Activated CD4-positive, alpha-beta T cell treated with anti-CD3 and anti-CD28 coated beads, Interleukin-2, amount 10 ng/mL, durations not matched to agents 24 days and 14 days (primary cell): ENCODE measurements around the gene PRDM16. TPM values are rescaled to one million over a fixed set of nuclear protein-coding genes. Genes with fewer than 3 reads are reported as not detected.
A peak's percentile ranks its signal among the peaks of the same experiment; 100 is the strongest.

Source experiments
- DNase-seq: peaks from one replicate; pipeline ENCODE4 v3.0.0; 2022
- H3K27ac Mint-ChIP-seq: one replicate; pipeline ENCODE4 v1.8.0; 2022; ENCODE audit warnings: mild to moderate bottlenecking, mixed read lengths
- H3K27me3 Mint-ChIP-seq: one replicate; pipeline ENCODE4 v1.8.0; 2022; ENCODE audit warnings: mixed read lengths
- H3K36me3 Mint-ChIP-seq: one replicate; pipeline ENCODE4 v1.8.0; 2022; ENCODE audit warnings: low read depth, mild to moderate bottlenecking, mixed read lengths
- H3K4me1 Mint-ChIP-seq: one replicate; pipeline ENCODE4 v1.8.0; 2021; ENCODE audit warnings: mixed read lengths
- H3K4me3 Mint-ChIP-seq: one replicate; pipeline ENCODE4 v1.8.0; 2022; ENCODE audit warnings: mild to moderate bottlenecking, moderate library complexity, mixed read lengths
- H3K9me3 Mint-ChIP-seq: one replicate; pipeline ENCODE4 v1.8.0; 2021; ENCODE audit warnings: mixed read lengths
- intact Hi-C: fragments of 100-400 bp; cut with micrococcal nuclease; formaldehyde crosslinking; loops from one replicate; pipeline ENCODE4 v1.15.1; 2023
- total RNA-seq: library from RNA; stranded (reverse); gene quantifications from 2 replicates; pipeline ENCODE4 v1.2.3, GENCODE V29; 2022

Gene PRDM16
- total RNA-seq, 1 donor from 2014 or later, result not detected

DNA sequence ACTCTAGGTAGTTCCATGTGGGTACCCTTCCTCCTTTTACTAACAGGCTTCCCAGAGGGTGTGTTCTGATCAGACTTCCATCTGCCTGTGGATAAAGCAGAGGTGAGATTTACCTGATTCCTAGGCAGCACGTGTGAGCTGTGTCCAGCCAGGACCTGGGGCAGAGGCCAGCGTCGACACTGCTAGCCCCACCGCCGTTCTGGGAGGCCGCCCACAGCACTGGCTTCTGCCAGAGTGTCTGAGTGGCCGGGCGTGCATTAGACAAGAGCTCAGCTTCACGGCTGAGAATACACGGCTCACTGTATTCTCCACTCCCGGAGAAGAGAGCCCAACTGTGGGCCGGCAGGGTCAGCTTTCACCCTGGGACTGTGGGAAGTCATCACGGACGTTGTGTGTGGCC lies 82.5 kb downstream of the PRDM16 start:
- no peak overlapping the region for H3K4me3 Mint-ChIP-seq
- H3K27me3 Mint-ChIP-seq, result peaks cover 11% of the 10 kb centered on the region
- no peak for DNase-seq
- H3K4me1 Mint-ChIP-seq, result no peaks in the 10 kb centered on the region
- H3K9me3 Mint-ChIP-seq, result no peaks in the 10 kb centered on the region
- no peaks in the 10 kb centered on the region for H3K36me3 Mint-ChIP-seq
- intact Hi-C loops, result no loop called here
- no peak overlapping the region for H3K27ac Mint-ChIP-seq

DNA sequence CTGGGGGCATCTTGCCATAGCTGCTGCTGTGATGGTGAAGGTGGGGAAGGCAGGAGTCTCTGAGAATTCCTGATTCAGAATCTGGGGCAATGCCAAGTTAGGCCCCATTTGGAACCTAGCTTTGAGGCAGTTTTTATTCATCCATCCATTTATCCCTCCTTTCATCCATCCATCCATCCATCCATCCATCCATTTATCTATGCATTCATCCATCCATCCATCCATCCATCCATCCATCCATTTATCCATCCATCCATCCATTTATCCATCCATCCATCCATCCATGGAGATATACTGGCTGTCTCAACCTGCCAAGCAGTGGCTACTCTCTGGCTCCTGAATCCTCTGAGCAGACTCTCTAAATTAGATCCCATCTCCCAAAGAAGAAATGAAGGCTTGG lies 83.1 kb downstream of the PRDM16 start:
- H3K9me3 Mint-ChIP-seq, result no peaks in the 10 kb centered on the region
- peaks cover 11% of the 10 kb centered on the region for H3K27me3 Mint-ChIP-seq
- intact Hi-C loops, result no loop called here
- H3K27ac Mint-ChIP-seq, result no peak overlapping the region
- no peaks in the 10 kb centered on the region for H3K4me1 Mint-ChIP-seq
- no peaks in the 10 kb centered on the region for H3K36me3 Mint-ChIP-seq
- no peak overlapping the region for H3K4me3 Mint-ChIP-seq
- no peak for DNase-seq

DNA sequence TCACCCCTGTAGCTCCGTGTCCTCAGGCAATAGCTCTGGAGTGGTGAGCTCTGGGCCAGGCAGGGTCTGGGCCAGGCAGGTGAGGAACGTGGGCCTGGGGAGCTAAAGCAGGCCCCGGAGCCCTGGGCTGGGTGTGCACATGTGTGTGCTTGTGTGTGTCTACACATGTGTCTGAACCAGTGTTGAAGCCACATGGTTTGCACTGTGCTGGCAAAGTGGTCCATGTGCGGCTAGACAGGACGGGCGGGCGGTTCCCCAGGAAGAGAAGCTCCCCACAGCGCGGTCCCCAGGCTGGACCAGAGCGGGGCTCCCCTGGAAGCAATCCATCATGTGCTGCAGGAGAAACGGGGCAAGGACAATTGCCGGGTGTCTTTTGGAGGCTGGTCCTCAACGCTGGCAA lies 84.2 kb downstream of the PRDM16 start:
- no peak overlapping the region for H3K4me3 Mint-ChIP-seq
- DNase-seq, result no peak
- no peaks in the 10 kb centered on the region for H3K4me1 Mint-ChIP-seq
- H3K9me3 Mint-ChIP-seq, result no peaks in the 10 kb centered on the region
- peaks cover 16% of the 10 kb centered on the region for H3K27me3 Mint-ChIP-seq
- no peaks in the 10 kb centered on the region for H3K36me3 Mint-ChIP-seq
- no peak overlapping the region for H3K27ac Mint-ChIP-seq
- intact Hi-C loops, result no loop called here

DNA sequence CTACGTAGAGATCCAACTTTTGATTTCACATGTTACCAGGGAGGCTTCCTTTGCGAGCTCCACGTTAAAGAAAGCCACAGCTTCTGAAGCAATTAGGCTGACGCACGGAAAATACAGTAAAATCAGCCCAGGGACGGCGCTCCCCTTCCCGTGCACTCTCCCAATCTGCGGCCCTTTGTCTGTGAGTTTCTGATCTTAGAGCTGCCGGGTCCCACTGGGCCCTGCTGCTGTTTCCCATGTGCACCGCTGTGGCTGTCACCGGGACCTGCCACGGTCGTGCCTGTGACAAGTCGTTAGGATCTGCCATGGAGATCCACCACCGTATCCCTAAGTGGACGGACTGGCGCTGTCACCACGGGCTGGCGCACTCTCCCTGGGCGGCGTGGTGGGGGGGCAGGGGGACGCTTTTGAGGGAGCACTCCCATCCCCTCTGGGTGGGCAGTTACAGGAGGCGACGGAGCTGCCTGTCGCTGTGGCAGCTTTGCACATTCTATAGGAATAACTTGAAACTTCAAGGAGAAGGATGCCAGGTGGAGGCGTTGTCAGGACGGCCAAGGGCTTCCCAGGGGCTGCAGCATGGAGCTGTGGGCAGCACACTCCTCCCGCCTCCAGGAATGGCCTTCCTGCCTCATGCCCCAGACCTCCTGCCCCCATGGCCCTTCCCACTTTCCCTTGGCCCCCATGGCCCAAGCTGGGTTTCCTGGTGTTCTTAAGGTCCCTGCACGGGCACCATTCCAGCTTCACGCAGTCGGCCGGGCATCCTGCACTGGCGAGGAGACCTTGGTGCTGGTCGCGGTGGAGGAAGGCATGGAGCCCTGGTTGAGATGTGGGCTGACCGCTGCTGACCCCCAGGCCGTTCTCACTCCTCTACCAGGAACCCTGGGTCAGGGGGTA lies 85.1 kb downstream of the PRDM16 start:
- intact Hi-C loops, result no loop called here
- no peak overlapping the region for H3K27ac Mint-ChIP-seq
- H3K36me3 Mint-ChIP-seq, result no peaks in the 10 kb centered on the region
- no peaks in the 10 kb centered on the region for H3K9me3 Mint-ChIP-seq
- H3K27me3 Mint-ChIP-seq, result peaks cover 16% of the 10 kb centered on the region
- no peaks in the 10 kb centered on the region for H3K4me1 Mint-ChIP-seq
- no peak for DNase-seq
- H3K4me3 Mint-ChIP-seq, result no peak overlapping the region

DNA sequence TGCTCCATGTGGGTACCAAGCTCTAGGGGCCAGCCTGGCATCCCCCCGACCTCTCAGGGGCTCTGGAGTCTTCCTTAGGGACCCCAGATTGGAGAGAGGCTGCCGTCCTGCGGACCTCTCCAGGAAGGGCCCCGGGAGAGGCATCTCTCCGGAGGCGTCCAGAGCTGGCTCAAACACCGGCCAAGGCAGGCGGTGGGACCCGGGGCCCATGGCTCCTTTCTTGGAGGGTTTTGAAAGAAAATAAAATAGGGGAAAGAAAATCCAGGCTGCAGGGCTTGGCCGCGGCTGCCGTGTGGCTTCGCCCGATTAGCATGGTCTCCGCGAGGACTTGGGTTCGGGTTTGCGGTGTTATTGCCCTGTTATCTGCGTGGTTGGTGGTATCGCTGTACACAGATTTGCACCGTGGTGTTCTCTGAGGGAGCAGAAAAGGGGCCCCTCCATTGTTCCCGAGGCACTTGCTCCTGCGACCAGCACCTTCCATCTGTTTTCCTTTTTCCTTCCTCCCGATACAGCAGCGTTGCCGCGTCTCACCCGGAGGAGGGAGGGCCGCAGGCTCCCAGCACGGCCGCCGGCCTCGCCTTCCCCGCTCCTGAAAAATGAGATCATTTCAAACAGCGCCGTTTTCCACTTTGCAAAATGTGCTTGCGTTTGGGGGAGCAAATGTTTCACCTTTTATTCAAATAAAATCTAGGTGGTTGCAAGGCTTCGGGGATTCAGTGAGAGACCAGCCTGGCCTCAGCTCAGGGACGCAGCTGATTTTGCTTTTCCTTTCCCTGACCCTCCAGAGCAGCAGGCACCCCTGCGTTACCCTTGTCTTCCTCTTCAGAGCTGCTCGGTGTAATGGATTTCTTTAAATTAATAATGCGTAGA lies 86.3 kb downstream of the PRDM16 start:
- no peak overlapping the region for H3K27ac Mint-ChIP-seq
- intact Hi-C loops, result no loop called here
- H3K4me1 Mint-ChIP-seq, result no peaks in the 10 kb centered on the region
- DNase-seq, result no peak
- H3K27me3 Mint-ChIP-seq, result peaks cover 18% of the 10 kb centered on the region
- no peaks in the 10 kb centered on the region for H3K9me3 Mint-ChIP-seq
- H3K36me3 Mint-ChIP-seq, result no peaks in the 10 kb centered on the region
- no peak overlapping the region for H3K4me3 Mint-ChIP-seq

DNA sequence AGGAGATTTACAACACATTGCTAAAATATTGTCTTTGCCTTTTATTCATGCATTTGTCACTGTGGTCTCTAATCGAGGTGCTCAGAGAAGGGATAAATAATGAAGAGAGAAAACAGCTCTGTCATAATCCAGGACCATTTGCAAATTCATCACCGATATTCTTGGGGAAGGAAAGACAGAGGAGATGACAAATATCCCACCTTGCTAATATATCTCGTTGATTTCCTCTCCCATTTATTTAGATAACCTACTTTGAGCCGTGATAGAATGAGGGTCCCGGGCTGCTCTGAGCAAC lies 86.9 kb downstream of the PRDM16 start:
- no peak for DNase-seq
- Mint-ChIP-seq H3K36me3 (no peaks in the 10 kb centered on the region), H3K27ac (no peak overlapping the region), H3K27me3 (peaks cover 18% of the 10 kb centered on the region), H3K4me1 (no peaks in the 10 kb centered on the region), H3K9me3 (no peaks in the 10 kb centered on the region), H3K4me3 (no peak overlapping the region)
- intact Hi-C loops, result no loop called here

DNA sequence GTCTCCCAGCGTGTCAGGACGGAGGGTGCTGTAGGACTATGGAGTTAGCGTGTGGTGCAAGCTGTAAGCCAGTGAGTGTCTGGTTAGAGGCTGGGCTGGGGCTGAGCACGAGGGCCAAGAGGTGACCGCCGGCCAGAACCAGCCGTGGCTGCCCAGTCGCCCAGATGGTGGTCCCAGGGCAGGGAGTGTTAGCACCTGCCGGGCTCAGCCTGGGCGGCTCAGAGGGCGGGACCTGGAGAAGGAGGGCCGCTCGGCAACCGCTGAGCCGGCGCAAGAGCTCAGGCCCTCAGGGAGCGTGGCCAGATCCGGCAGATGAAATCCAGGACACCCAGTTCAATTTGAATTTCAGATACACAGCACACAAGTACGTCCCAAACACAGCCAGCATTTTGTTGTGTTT lies 87.9 kb downstream of the PRDM16 start:
- no peak overlapping the region for H3K4me3 Mint-ChIP-seq

DNA sequence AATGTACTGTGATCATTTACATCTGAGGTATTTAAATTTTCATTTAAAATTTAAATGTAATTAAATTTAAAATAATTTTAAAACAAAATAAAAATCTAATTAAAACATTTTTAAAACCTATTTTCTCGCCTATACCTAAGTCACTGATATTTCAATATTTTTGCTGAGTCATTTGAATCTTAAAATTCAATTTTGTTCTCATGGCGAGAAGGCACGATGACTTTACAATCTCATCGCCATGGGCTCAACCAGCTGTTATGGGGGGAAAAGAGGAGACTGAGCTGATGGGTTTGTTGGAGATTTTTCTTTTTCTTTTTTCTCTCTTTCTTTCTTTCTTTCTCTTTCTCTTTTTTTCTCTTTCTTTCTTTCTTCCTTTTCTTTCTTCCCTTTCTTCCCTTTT lies 89.3 kb downstream of the PRDM16 start:
- DNase-seq, result no peak
- H3K4me1 Mint-ChIP-seq, result no peaks in the 10 kb centered on the region
- H3K36me3 Mint-ChIP-seq, result no peaks in the 10 kb centered on the region
- H3K4me3 Mint-ChIP-seq, result no peak overlapping the region
- H3K27me3 Mint-ChIP-seq, result peaks cover 20% of the 10 kb centered on the region
- intact Hi-C loops, result no loop called here
- no peak overlapping the region for H3K27ac Mint-ChIP-seq
- no peaks in the 10 kb centered on the region for H3K9me3 Mint-ChIP-seq

More for the DNA sequence above, 87.9 kb downstream of the PRDM16 start:
- no peaks in the 10 kb centered on the region for H3K36me3 Mint-ChIP-seq
- H3K4me1 Mint-ChIP-seq, result no peaks in the 10 kb centered on the region
- intact Hi-C loops, result no loop called here
- H3K9me3 Mint-ChIP-seq, result no peaks in the 10 kb centered on the region
- H3K27ac Mint-ChIP-seq, result no peak overlapping the region
- no peak for DNase-seq
- H3K27me3 Mint-ChIP-seq, result peaks cover 20% of the 10 kb centered on the region

DNA sequence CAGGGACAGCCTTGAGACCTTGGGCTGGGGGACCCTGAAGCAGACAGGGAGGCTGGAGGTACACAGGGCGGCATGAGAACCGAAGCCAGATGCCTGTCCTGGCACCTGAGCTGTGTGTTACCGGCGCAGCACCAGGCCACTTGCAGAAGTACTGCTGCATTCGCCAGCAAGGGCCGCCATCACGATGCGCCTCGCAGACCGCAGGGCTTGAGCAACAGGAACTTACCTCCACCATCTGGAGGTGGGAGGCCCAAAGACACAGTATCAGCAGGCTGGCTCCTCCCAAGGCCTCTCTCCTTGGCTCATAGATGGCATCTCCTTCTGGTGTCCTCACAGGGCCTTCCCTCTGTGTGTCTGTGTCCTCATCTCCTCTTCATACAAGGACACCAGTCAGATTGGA lies 90.1 kb downstream of the PRDM16 start:
- H3K36me3 Mint-ChIP-seq, result no peaks in the 10 kb centered on the region

DNA sequence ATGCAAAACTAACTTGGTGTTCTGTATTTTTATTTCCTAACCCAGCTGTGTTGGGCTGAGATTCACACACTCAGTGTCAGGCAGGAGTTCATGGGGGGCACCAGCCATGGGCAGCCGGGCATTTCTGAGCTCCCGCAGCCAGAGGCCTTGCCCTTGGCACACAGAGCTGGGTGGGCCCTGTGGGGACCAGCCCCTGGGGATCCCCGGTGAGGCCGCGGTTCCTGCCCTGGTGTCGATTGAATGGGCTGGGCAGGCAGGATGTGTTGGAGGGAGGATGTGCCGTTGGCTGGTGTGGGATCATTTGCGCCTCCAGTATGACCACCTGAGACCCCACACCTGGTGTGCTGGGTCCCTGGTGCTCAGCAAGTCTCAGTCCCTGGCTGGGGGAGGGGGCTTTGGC lies 91.0 kb downstream of the PRDM16 start:
- no peak overlapping the region for H3K4me3 Mint-ChIP-seq
- H3K9me3 Mint-ChIP-seq, result no peaks in the 10 kb centered on the region
- no peaks in the 10 kb centered on the region for H3K36me3 Mint-ChIP-seq
- no peaks in the 10 kb centered on the region for H3K4me1 Mint-ChIP-seq
- no peak for DNase-seq
- peaks cover 20% of the 10 kb centered on the region for H3K27me3 Mint-ChIP-seq
- no peak overlapping the region for H3K27ac Mint-ChIP-seq
- intact Hi-C loops, result no loop called here

More for the DNA sequence above, 90.1 kb downstream of the PRDM16 start:
- intact Hi-C loops, result no loop called here
- DNase-seq, result no peak
- Mint-ChIP-seq H3K27me3 (peaks cover 20% of the 10 kb centered on the region), H3K4me1 (no peaks in the 10 kb centered on the region), H3K9me3 (no peaks in the 10 kb centered on the region), H3K4me3 (no peak overlapping the region), H3K27ac (no peak overlapping the region)

DNA sequence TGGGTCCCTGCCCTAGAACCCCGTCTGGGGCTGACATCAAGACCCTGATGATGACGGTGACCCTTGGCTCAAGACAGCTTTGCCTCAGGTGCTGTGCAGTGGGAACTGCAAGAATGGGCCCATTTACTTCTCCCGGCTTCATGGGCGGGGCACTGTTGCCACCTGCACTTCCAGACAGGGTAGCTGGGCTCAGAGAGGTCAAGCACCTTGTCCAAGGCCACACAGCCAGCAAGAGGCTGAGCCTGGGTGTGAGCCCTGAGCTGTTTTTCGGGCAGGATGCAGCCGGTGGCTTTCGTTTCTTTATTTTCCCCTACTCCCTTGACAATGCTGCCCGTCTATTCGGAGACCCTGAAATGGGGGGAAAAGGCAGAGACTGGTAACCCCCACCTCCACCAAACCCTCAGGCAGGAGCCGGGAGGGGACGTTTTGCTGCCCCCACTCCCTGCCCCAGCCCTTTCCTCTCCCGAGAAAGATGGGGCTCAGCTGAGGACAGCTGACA lies 91.7 kb downstream of the PRDM16 start:
- Mint-ChIP-seq H3K27ac (no peak overlapping the region), H3K27me3 (peaks cover 16% of the 10 kb centered on the region), H3K9me3 (no peaks in the 10 kb centered on the region), H3K4me1 (no peaks in the 10 kb centered on the region), H3K4me3 (peak overlapping the region; percentile 60), H3K36me3 (no peaks in the 10 kb centered on the region)
- no peak for DNase-seq
- intact Hi-C loops, result no loop called here

DNA sequence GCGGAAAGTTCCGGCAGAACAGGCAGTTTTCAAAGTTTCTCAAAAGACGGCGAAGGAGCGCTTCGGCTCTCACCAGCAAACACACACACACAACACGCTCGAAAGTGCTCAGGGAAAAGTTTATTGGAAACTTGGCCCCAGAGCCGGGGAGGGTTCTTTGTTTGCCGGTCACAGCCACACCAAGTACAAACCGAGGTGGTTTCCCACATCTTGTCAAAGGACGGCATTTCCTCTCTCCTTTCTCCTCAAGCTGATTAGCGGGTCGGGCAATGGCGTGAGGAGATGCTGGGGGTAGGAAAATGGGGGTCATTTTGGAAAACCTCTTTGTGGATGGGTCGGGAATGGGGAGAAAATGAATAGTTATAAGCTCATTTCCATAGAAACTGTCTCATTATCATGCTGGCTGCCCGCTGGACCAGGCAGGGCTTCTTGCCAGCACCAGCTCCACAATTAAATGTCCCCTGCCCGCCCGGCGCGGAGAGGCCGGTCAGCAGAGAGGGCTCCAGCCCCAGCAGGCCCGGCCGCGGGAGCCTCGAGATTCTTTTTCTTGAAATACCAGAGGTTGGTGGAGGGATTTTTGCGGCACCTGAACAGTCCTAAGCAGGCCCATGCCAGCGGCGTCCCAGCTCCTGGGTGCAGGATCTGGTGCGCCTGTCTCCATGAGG lies 92.3 kb downstream of the PRDM16 start:
- H3K27me3 Mint-ChIP-seq, result peaks cover 9% of the 10 kb centered on the region
- peak; percentile 57 for DNase-seq
- H3K4me3 Mint-ChIP-seq, result peak overlapping the region; percentile 60
- no peaks in the 10 kb centered on the region for H3K36me3 Mint-ChIP-seq
- no peak overlapping the region for H3K27ac Mint-ChIP-seq
- intact Hi-C loops, result no loop called here
- H3K9me3 Mint-ChIP-seq, result no peaks in the 10 kb centered on the region
- no peaks in the 10 kb centered on the region for H3K4me1 Mint-ChIP-seq

DNA sequence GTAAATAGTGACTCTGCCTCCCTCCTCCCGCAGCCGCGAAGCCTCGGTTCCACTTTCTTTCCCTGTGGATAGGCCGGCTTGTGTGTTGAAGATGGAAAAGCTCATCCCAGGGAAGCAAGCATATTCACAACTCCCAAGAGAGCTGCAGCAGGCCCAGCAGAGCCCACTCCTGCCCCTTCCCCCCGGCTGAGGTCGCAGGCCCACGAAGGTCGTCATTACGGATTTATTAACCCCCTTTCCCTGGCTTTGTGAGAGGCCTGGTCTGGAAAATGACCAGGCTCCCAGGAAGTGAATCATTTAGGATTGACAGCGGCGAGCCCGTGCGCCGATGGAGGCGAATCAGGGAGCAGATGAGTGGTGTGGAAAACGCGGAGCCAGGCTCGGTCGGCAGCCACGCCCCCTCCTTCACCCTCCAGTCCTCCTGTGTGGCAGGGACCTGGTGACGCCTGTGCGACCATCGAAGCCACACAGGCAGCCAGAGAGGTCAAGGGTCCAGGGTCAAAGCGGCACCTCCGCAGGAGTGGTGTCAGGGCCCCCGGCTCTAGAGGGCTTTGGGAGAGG lies 93.4 kb downstream of the PRDM16 start:
- peaks cover 7% of the 10 kb centered on the region for H3K27me3 Mint-ChIP-seq
- no peaks in the 10 kb centered on the region for H3K9me3 Mint-ChIP-seq
- H3K4me1 Mint-ChIP-seq, result no peaks in the 10 kb centered on the region
- no peak overlapping the region for H3K4me3 Mint-ChIP-seq
- intact Hi-C loops, result no loop called here
- DNase-seq, result no peak
- H3K27ac Mint-ChIP-seq, result no peak overlapping the region
- H3K36me3 Mint-ChIP-seq, result no peaks in the 10 kb centered on the region
